NK-92 (cell line): ENCODE measurements around the gene ZBTB14.

Source experiments
- DNase-seq: peaks from one replicate; lab custom pipeline; 2025; ENCODE audit not compliant: unreplicated experiment; lab: John Stamatoyannopoulos, UW

ZBTB14 gene

DNA sequence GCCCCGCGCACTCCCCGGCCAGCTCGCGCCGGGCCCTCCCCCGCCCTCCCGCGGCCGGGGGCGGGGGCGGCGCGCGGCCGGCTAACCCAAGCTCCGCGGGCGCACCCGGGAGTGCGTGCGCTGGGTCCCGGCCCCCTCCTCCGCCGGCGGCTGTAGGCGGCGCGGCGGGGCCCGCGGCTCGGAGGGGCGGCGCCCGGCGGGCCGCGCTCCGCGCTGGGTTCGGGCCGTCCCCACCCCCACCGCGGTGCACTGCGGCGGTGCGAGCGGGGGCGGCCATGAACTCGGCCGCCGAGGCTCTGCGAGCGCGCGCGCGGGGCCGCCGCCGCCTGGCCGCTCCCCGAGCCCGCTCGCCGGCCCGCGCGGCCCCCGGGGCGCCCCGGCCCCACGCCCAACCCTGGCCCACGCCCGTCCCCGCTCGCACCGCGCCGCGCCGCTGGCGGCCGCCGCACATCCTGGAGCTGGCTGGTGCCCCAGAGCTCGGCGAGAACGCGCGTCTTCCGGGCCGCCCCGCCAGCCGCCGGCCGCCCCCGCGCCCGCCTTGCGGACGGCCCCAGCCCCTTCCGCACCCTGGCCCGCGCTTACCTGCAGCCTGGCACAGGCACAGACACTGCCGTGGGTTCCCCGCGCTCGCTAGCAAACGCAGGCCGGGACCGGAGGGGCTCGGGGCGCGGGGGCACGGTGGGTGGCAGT is at the start of gene ZBTB14:
Gene ZBTB14, minus strand, starts transcription at position 496 of the 690 bp plus-strand sequence. CDS start 2,480 bp downstream, outside the sequence.
- DNase-seq = no peak

DNA sequence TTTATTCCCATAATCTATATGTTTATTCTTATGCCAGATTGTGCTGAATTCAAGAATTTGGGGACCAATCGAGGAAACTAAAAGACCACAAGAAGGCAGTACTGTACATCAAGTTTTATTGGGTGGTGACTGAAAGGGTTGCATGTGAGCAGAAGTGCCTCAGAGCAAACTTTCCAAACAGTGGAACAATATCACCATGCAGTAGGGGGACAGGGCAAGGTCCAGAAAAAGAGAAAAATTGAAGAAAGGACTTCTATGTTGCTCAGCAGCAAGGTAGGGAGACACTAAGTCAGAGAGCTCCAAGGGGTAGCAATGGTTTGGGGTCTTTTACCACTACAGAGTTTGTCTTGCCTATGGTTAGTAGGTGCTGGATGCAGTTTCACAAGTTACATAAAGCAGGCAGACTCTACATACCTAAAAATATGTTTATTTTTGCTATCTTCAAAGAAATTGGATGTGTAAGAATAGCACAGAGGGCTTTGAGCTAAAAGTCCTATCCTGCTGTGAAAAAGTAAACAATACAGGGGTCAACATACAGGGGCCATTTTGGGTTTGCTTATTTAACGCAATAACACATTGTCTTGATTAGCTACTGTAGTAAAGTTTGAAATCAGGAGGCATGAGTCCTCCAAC is 43.8 kb upstream of the ZBTB14 start:
- no peak for DNase-seq

GRCh38 chr18:5334456-5335075 is 39.0 kb upstream of the ZBTB14 start:
- no peak for DNase-seq

DNA sequence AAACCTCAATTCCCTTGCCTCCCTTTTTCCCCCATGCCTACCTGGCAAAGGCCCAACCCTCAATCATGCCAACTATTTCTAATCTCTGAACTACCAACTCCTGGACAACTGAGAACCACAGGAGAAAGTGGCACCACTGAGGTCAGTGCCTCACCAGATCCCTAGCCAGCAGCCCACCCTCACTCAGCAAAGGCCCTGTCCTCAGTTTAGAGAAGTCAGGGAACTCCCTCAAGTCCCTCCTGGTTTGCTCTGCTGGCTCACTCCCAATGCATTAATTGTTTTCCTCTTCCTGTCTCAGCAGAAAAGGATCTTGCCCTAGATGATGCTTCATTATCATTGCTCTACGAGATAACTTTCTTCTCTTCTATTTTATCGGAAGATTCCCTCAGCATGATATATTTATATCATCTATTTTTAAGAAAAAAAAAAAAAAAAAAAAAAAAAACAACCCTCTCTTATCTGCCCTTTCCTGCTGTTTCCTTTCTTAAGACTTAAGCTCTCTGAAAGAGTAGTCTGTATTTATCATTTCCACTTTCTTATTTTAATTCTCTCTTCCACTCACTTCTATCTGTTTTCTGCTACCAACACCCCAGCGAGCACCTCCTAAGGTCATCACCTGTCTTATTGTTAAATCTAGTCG is 22.7 kb upstream of the ZBTB14 start:
- no peak for DNase-seq

DNA sequence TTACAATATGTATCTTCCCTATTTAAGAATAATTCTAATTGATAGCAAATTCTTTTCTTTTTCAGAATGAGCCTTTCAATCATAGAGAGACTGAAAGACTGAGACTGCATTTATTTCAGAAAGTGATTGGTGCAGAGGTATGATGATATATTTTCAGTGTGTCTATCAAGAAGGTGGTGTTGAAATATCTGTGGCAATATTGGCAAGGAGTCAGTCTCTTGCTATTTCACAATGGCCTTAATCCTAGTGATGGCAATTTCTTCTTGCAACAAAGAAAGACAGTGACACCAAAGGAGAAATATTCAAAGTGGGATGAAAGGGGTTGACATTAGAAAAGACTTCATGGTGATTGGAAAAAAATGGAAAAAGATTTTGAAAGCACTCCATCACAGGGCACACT is 21.7 kb upstream of the ZBTB14 start:
- DNase-seq = no peak

GRCh38 chr18:5315838-5316237 is 20.3 kb upstream of the ZBTB14 start:
- no peak for DNase-seq

- no peak for DNase-seq
These were observed 15.9 kb upstream of the ZBTB14 start for GRCh38 chr18:5311301-5311989.

GRCh38 chr18:5309888-5310470 is 14.5 kb upstream of the ZBTB14 start:
- no peak for DNase-seq

GRCh38 chr18:5305835-5306234 is 10.3 kb upstream of the ZBTB14 start:
- DNase-seq = no peak

DNA sequence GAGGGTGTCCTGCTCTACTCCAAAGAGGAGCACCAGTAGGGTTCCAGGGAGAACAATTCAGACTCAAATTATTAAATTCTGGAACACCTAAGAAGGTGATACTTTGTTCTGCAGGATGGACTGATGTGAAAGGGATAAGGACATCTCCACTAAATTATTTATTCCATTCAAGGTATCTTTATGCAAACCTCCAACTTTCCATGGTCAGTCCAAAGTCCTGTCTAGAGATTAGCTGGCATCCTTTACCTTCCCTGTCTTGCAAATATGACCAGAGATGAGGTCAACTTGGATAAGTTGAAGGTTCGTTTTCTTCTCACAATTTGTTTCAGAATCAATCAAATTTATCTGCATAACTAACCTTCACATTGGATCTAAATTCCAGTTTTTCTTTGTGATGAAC is 8.7 kb upstream of the ZBTB14 start:
- DNase-seq = no peak

DNA sequence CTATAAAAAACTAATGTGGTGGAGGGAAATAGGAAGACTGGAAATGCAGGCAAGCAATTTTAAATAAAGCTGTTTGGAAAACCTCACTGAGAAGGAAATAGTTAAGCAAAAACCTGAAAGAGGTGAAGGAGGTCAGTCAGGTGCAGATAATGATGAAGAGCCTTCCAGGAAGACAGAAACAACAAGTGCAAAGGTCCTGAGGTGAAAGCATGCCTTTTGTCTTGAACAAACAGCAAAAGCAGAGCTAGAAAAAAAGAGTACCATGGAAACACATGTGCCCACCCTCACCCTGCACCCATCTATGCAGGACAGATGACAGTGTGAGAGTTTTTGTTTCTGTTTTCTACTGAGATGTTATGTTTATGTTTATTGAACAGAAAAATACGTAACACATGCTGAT is 8.1 kb upstream of the ZBTB14 start:
- no peak for DNase-seq

DNA sequence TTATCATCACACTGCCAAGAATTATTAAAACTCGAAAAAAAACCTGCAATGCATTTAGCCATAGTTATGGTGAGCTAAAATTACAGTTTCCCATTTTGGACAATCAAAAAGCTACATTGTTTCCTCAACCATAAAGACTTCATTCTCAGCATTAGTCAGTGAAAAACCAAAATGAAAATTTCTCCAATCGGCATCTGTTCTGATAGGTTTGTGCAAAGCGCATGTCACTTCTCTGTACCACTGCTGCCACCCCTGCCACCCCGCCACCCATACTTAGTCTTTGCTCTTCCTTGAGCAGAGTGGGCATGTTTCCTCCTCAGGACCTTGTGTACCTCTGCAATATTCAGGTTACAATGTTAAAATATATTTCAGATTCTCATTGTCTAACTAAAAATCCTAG is 7.1 kb upstream of the ZBTB14 start:
- no peak for DNase-seq

DNA sequence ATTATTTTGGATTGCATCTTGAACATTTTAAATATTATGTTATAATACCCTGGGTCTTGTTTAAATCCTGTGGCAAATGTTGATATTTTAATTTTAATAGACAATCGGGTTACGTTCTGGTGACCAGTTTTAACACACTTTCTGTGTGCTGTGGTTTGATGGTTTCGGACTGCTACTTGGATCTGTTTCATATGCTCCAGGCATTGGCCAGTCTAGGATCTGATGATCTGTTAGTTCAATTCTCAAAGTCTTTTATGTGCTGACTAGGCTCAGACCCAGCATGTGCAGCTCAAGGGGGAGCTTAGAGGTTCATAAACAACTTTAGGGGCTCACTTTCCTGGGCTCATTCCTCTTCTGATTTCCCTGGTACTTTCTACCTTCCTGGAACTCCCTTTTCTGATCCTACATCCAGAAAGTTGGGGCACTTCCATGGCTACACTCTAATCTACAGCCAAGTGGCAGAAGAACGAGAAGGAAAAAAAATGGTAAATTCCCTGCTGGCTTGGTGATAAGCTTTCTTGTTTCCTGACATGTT is 5.0 kb upstream of the ZBTB14 start:
- DNase-seq = no peak

GRCh38 chr18:5298156-5298852 is 2.8 kb upstream of the ZBTB14 start:
- DNase-seq = no peak

DNA sequence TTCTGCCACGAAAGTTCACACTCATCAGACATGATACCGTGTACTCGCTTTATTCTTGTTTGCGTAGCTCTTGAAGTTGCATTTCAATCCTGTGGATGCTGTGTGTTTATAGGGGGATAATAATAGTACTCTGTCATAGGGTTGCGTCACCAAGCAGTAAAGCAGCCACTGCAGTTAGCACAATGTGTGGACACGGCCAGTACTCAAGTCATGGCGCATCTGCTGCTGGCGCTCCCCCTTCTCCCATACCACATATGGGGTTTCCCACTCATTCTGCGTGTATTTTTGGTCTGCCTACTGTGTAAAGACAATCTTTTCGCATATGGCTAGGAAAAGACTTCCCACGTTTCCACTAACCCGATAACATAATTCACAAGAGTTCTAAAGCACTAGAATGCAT is 2.1 kb upstream of the ZBTB14 start:
- DNase-seq = no peak

- DNase-seq = no peak
These were observed 1.3 kb upstream of the ZBTB14 start for GRCh38 chr18:5296706-5297320.

DNA sequence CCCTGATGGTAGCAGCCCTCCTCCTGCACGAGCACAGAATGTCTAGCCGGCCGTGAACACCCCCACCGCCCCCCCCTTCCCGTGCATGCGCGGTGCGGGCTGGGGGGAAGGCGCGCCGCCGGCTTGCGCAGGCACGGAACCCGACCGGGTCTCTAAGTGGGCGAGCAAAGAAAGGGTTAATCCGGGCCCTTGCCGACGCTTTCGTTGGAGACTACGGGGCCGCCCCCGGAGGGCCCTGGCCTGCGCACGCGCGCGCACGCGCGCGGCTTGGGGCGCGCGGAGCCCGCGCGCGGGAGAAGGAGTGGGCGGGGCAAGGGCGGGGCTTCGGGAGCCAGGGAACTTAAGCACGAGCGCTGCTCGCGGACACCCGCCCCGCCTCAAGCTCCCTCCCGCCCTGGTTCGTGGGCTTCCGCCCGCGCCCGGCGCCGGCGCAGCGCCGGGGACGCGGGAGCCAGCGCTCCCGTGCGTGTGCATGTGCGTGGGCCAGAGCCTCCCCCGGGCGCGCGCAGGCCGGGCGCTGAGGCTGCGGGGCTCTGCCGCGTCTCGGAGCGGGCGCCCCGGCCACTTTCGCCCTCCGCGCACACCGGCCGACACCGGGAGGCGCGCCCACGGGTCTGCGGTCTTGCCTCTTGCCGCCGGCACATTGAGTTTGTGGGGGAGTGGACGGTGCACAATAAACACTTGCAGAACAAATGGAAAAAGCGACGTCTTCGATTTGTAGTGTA is 617 bp upstream of the ZBTB14 start:
- DNase-seq = peak; percentile 36

GRCh38 chr18:5294457-5295230 is 882 bp downstream of the ZBTB14 start:
- DNase-seq = no peak
